Neural cell (in vitro differentiated cells): Measurements from ENCODE around the gene MMAB.

ENCODE experiments used
- CTCF ChIP-seq: fragments of 450-650 bp; IDR thresholded peaks from 2 replicates; pipeline ENCODE4 v1.5.1; 2014; ENCODE audit warnings: antibody characterized with exemption, mild to moderate bottlenecking, moderate library complexity; ENCODE audit not compliant: poor library complexity, severe bottlenecking
- RAD21 ChIP-seq: fragments of 450-650 bp; conservative IDR thresholded peaks from 2 replicates; pipeline ENCODE4 v1.6.1; 2014; ENCODE audit warnings: antibody characterized with exemption, mild to moderate bottlenecking, moderate library complexity

- TF ChIP-seq CTCF, result no peak
- TF ChIP-seq RAD21, result no peak
These were observed 9.3 kb upstream of the MMAB start for GRCh38 chr12:109582636-109583035.
